Left lung (tissue), 10 donors: ENCODE data around the gene LIPT1. TPM values are rescaled to one million over a fixed set of nuclear protein-coding genes. Genes with fewer than 3 reads are reported as not detected.
A peak's percentile ranks its signal among the peaks of the same experiment; 100 is the strongest.

ENCODE experiments used
- ATAC-seq: fragments of 200-7000 bp; cut with Tn5 transposase; one replicate; pipeline ENCODE4 v1.9.1; 2020; ENCODE audit warnings: moderate library complexity
- DNase-seq, 4 donors: peaks; one replicate each; pipeline ENCODE4 v3.0.0-alpha.2; 2013 to 2020
- H3K27ac ChIP-seq, 2 donors: fragments of 200-600 bp; sonication (generic) in 1 of 2; one replicate each; pipeline versions ENCODE4 v1.5.0 to v1.8.0; 2020 to 2021
- H3K27me3 ChIP-seq, 2 donors: fragments of 200-600 bp; sonication (generic) in 1 of 2; one replicate each; pipeline versions ENCODE4 v1.5.0 to v1.8.0; 2020 to 2021
- H3K36me3 ChIP-seq, 2 donors: fragments of 200-600 bp; sonication (generic) in 1 of 2; one replicate each; pipeline versions ENCODE4 v1.5.0 to v1.8.0; 2020 to 2021
- H3K4me1 ChIP-seq, 2 donors: fragments of 200-600 bp; one replicate each; pipeline ENCODE4 v1.8.0; 2021
- H3K4me3 ChIP-seq, 2 donors: fragments of 200-600 bp; sonication (generic) in 1 of 2; one replicate each; pipeline versions ENCODE4 v1.5.0 to v1.8.0; 2020 to 2021; ENCODE audit warnings: mild to moderate bottlenecking in 1 of 2
- H3K9me3 ChIP-seq, 2 donors: fragments of 200-600 bp; sonication (generic) in 1 of 2; one replicate each; pipeline versions ENCODE4 v1.5.0 to v1.8.0; 2020 to 2021
- intact Hi-C, 2 donors: fragments of 100-400 bp; cut with DNase I; formaldehyde crosslinking; loops; one replicate each; pipeline versions ENCODE4 v1.11.2 to v1.14.2; 2022
- polyA plus RNA-seq, 6 donors: library from polyadenylated mRNA; unstranded; fragments of 120-200 nt; gene quantifications; one replicate each; pipeline ENCODE4 v1.2.1, GENCODE V29; 2013; ENCODE audit not compliant: insufficient read length in 6 of 6
- total RNA-seq, 2 donors: library from RNA; stranded (reverse); fragmentation: NEBNext Ultra II Directional; extraction: Animal tissue kit (Norgen Biotek cat#: 25700); gene quantifications; one replicate each; pipeline ENCODE4 v1.2.1, GENCODE V29; 2021
- TF ChIP-seq, protein P1 (sequence below), 2 donors: fragments of 200-600 bp; sonication (generic) in 1 of 2; IDR thresholded peaks; one replicate each; pipeline versions ENCODE4 v1.5.0 to v1.8.0; 2021; ENCODE audit warnings: antibody characterized with exemption in 2 of 2
- donor health status: DM: no; HTN: yes; CAD: no.
- donor health status: DM: no; HTN: no; CAD: no.

LIPT1 gene
- total and polyA plus RNA-seq, 8 donors = 5.6 to 20.3 (median 16.6) TPM

- Histone ChIP-seq H3K27ac (no peak overlapping the region), H3K4me1 (no peaks in the 10 kb centered on the region), H3K4me3 (no peak overlapping the region), H3K36me3 (peaks cover 0 to 49% of the 10 kb centered on the region in 2 donors), H3K27me3 (no peaks in the 10 kb centered on the region), H3K9me3 (no peaks in the 10 kb centered on the region)
- peak; percentile 83 for ATAC-seq
- TF ChIP-seq, protein P1, sequence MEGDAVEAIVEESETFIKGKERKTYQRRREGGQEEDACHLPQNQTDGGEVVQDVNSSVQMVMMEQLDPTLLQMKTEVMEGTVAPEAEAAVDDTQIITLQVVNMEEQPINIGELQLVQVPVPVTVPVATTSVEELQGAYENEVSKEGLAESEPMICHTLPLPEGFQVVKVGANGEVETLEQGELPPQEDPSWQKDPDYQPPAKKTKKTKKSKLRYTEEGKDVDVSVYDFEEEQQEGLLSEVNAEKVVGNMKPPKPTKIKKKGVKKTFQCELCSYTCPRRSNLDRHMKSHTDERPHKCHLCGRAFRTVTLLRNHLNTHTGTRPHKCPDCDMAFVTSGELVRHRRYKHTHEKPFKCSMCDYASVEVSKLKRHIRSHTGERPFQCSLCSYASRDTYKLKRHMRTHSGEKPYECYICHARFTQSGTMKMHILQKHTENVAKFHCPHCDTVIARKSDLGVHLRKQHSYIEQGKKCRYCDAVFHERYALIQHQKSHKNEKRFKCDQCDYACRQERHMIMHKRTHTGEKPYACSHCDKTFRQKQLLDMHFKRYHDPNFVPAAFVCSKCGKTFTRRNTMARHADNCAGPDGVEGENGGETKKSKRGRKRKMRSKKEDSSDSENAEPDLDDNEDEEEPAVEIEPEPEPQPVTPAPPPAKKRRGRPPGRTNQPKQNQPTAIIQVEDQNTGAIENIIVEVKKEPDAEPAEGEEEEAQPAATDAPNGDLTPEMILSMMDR (IDR thresholded peaks at IDR 0.05) = no peak
- peak in 1 of 4 donors; percentile 22 for DNase-seq
- intact Hi-C loops = no loop called here
Measured at GRCh38 chr2:99198103-99198841, 43.5 kb downstream of the LIPT1 start.

DNA sequence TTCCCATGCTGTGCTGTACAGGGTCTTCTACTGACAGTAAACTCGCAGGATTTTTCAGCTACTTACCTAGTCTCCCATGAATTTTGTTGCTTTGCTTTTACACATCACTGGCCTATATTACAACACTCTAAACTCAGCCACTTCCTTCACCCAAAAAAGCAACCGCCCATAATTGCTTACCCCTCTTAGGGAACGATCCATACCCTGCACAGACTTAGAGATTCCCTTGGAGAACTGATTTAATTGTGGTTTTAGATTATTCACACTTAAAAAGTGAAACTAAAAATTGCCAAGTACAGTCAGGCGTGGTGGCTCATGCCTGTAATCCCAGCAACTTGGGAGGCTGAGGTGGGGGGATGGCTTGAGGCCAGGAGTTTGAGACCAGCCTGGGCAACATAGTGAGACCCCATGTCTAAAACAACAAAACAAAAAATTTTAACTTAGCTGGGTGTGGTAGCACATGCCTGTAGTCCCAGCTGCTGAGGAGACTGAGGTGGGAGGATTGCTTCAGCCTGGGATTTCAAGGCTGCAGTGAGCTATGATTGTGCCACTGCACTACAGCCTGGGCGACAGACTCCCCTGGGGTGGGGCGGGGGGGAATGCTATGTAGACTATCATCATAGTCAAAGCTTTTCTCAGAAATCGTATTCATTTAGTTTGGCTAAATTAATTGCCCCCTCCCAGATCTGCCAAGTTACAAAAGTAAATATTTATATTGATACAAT lies 45.5 kb downstream of the LIPT1 start:
- H3K36me3 ChIP-seq = peaks cover 0 to 35% of the 10 kb centered on the region in 2 donors
- no peaks in the 10 kb centered on the region for H3K27me3 ChIP-seq
- H3K4me1 ChIP-seq = no peaks in the 10 kb centered on the region
- no peaks in the 10 kb centered on the region for H3K9me3 ChIP-seq
- intact Hi-C loops = no loop called here
- DNase-seq = no peak
- H3K4me3 ChIP-seq = no peak overlapping the region
- no peak overlapping the region for H3K27ac ChIP-seq
- TF ChIP-seq, protein P1 (IDR thresholded peaks at IDR 0.05) = no peak
- ATAC-seq = no peak

DNA sequence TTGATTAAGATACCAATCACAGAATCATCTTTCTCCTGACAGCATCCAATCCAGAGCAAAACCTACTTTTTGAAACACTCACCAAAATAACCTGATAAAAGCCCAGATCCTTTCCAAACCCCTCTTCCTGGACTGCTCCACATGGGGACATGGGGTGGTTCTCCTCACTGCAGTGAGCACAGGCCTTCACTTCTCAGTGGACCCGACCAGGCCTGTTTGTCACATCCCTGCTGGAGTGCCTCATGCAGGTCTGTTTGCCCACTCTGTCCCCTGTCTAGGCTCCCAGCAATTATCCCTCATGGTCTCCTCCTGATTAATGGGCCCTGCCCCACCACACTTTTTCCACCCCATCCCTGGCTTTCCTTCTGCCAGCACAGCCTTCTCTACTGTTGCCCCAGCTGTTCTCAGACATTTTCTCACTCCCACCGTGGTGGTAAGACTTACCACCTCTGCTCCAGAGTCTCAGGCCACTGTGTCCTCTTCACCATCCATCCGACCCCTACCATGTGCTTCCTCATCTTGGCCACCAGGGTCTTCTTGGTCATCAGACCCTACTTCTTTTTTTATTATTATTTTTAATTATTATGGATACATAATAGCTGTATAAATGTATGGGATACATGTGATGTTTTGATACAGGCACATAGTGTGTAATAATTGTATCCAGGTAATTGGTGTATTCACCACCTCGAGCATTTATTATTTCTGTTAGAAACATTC lies 47.4 kb downstream of the LIPT1 start:
- no peak for DNase-seq
- H3K27ac ChIP-seq = no peak overlapping the region
- TF ChIP-seq, protein P1 (IDR thresholded peaks at IDR 0.05) = no peak
- H3K4me3 ChIP-seq = no peak overlapping the region
- intact Hi-C loops = no loop called here
- no peaks in the 10 kb centered on the region for H3K4me1 ChIP-seq
- no peak for ATAC-seq
- H3K9me3 ChIP-seq = peaks cover 0 to 8% of the 10 kb centered on the region in 2 donors
- peaks cover 0 to 16% of the 10 kb centered on the region in 2 donors for H3K36me3 ChIP-seq
- H3K27me3 ChIP-seq = no peaks in the 10 kb centered on the region

- intact Hi-C loops = no loop called here
- Histone ChIP-seq H3K27me3 (no peaks in the 10 kb centered on the region), H3K4me3 (no peak overlapping the region), H3K36me3 (no peaks in the 10 kb centered on the region), H3K9me3 (peaks cover 0 to 8% of the 10 kb centered on the region in 2 donors), H3K4me1 (no peaks in the 10 kb centered on the region), H3K27ac (no peak overlapping the region)
- DNase-seq (no peak), ATAC-seq (no peak)
- TF ChIP-seq, protein P1 (IDR thresholded peaks at IDR 0.05) = no peak
Measured at GRCh38 chr2:99205491-99205890, 50.7 kb downstream of the LIPT1 start.

Other genes with a start within 250 kb of the LIPT1 start
- 10 to 100 TPM; 14.1 to 15.2 TPM for gene CRACDL, start 218.7 kb upstream of the LIPT1 start, total RNA-seq
- 1 to 10 TPM; 4.0 to 7.6 (median 4.8) TPM for gene CRACDL, start 218.7 kb upstream of the LIPT1 start, polyA plus RNA-seq
- 1 to 10 TPM; 3.4 to 4.0 TPM for gene C2orf15, start 13.3 kb upstream of the LIPT1 start, total RNA-seq
- 1 to 10 TPM; 7.1 to 8.7 (median 7.6) TPM for gene C2orf15, start 13.3 kb upstream of the LIPT1 start, polyA plus RNA-seq
- gene TSGA10, start within 50 bp of the LIPT1 start, total RNA-seq = 1 to 10 TPM; 3.7 to 8.4 TPM
- gene TSGA10, start within 50 bp of the LIPT1 start, polyA plus RNA-seq = 10 to 100 TPM; 14.5 to 19.8 (median 15.4) TPM
- gene MITD1, start 26.1 kb downstream of the LIPT1 start, total RNA-seq = 10 to 100 TPM; 20.1 to 24.5 TPM
- 10 to 100 TPM; 39.8 to 62.7 (median 49.8) TPM for gene MITD1, start 26.1 kb downstream of the LIPT1 start, polyA plus RNA-seq
- 10 to 100 TPM; 19.7 to 21.2 TPM for gene MRPL30, start 26.2 kb downstream of the LIPT1 start, total RNA-seq
- 10 to 100 TPM; 46.9 to 58.8 (median 52.6) TPM for gene MRPL30, start 26.2 kb downstream of the LIPT1 start, polyA plus RNA-seq
- not detected for gene LYG2, start 100.7 kb downstream of the LIPT1 start, total RNA-seq
- gene LYG2, start 100.7 kb downstream of the LIPT1 start, polyA plus RNA-seq = under 1 TPM; 0.20 to 0.74 (median 0.57) TPM
- 1 to 10 TPM in 1 of 2 donors, under 1 TPM in 1; 0.93 to 1.4 TPM for gene LYG1, start 146.2 kb downstream of the LIPT1 start, total RNA-seq
- gene LYG1, start 146.2 kb downstream of the LIPT1 start, polyA plus RNA-seq = 1 to 10 TPM; 2.0 to 3.6 (median 2.8) TPM
- gene TXNDC9, start 181.4 kb downstream of the LIPT1 start, total RNA-seq = 10 to 100 TPM; 27.2 to 35.9 TPM
- gene TXNDC9, start 181.4 kb downstream of the LIPT1 start, polyA plus RNA-seq = 10 to 100 TPM; 33.7 to 43.7 (median 36.0) TPM
- 10 to 100 TPM; 27.6 to 37.4 TPM for gene EIF5B, start 182.4 kb downstream of the LIPT1 start, total RNA-seq
- 10 to 100 TPM; 54.2 to 66.0 (median 62.9) TPM for gene EIF5B, start 182.4 kb downstream of the LIPT1 start, polyA plus RNA-seq